HG03439 (cell line): ENCODE results near the gene HADHA.
"Not testable (repeated sequence)": the region's sequence is repeated elsewhere in the genome, so short reads cannot be mapped to it uniquely, and the experiment has no call there.

Experiments
- ATAC-seq: cut with Tn5 transposase; IDR thresholded peaks from one replicate; pipeline ENCODE4 v1.9.1; 2021; ENCODE audit warnings: mild to moderate bottlenecking, moderate library complexity; ENCODE audit not compliant: unreplicated experiment

Gene HADHA

DNA sequence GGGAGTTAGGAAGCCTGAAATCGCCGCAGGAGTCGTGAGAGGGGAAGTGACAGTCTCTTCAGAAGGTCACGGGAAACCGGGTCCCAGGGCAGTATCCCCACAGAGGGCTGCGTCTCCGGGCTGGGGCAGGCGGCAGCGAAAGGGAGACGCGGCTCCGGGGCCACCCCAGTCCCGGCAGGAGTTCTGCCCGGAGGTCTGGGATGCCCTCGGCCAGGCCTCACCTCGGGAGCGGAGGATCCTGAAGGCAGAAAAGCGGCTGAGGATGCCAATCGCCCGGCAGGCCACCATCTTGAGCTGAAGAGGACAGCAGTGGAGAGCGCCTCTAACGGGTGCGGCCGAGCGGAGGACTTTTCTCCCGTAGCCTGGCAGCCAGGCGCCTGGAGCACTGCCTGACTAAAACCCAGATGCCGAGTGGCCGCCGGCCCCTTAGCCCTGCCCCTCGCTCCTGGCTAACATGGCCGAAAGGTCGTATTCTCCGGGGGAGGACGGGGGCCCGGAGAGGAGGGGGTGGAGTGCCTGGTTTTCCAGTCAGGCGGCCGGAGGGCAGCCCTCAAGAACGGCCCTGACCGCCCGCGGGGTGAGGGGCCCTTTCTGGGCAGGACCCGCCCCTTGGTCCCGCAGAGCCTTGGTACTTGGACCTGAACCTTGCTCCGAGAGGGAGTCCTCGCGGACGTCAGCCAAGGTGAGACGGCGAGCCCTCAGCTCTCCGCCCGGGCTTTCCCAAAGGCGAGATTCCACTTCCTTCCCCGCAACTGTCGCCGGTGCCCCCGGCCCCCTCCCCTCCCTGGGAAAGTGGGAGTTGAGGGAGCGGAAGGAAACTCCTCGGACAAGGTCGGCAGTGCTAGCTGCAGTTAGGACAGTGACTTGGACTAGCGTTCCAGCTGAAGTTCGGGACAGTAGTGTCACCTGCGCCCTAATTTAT, at the start of gene HADHA, which contains the start of gene HADHB:
HADHA (minus strand) TSS at position 324 of the 922 bp plus-strand sequence; CDS start at position 288, 36 bp downstream.
HADHB (plus strand) TSS at position 631 of the 922 bp plus-strand sequence. CDS start 9,316 bp downstream, outside the sequence.
- peak; percentile 78 for ATAC-seq

DNA sequence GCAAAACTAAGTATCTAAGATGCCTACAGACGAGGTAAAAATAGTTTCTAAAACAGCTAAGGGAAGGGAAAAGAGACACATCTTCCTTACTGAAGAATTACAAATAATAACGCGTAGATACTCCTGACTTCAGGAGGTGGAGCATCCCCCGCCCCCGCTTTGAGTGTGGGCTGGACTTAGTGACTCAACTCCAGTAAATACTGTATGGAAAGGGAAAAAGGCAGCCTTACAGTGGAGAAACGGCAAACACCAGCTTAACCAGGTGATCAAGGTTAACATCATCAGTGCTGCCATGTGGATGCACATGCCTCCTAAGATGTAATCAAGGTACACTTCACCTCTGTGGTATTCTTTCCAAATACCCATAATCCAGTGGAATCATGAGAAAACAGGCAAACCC, 48.2 kb upstream of the HADHA start:
- ATAC-seq: no peak

DNA sequence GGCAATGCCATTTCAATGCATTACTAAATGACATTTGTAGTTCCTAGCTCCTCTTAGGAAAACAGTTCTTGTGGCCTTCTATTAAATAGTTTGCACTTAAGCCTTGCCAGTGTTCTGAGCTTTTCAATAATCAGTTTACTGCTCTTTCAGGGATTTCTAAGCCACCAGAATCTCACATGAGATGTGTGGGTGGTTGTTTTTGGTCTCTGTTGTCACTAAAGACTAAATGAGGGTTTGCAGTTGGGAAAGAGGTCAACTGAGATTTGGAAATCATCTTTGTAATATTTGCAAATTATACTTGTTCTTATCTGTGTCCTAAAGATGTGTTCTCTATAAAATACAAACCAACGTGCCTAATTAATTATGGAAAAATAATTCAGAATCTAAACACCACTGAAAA, 45.6 kb upstream of the HADHA start:
- no peak for ATAC-seq

DNA sequence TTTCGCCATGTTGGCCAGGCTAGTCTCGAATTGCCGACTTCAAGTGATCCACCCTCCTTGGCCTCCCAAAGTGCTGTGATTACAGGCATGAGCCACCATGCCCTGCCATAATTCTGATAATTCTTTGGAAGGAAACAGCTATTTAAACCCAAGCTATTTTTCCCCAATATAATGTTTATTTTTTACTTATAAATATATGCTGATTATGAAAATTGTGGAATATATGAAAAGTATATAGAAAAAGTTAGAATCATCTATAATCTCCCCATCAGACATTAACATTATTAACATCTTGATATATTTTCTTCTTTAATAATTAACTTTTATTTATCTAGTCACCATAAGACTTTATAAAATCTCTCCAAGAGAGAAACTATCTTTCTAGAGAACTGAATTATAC, 41.5 kb upstream of the HADHA start:
- no peak for ATAC-seq

DNA sequence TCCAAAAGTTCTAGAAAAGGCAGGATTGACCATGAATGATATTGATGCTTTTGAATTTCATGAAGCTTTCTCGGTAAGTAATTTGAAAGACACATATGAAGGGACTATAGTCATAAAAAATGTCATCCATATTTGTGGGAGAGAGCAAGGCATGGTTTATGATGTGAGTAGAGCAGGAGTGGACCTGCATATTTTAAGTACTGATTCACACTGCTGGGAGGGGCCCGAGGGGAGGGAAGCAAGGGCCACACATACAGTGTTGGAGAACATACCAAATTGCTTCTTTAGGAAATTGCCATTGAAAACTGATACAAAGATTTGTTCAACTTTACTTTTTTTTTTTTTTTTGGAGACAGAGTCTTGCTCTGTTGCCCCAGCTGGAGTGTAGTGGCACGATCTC, 39.7 kb upstream of the HADHA start:
- no peak for ATAC-seq

DNA sequence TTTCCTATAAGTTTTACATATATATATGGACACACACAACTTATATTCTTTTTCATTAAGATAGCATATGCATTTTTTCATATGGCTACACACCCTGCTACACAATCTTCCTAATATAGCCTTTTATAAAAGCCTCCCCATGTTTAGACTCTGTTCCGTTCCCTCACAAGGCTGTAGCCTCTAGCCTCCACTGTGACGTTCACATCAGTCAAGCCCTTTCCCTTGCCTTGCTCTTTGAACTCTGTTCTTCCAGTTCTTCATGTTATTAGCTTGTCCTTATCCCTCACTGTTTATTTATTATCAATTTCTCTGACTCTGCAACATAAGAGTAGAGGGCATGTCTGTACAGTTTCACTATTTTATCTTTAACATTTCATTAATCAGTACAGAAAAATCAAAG, 39.2 kb upstream of the HADHA start:
- ATAC-seq: no peak

DNA sequence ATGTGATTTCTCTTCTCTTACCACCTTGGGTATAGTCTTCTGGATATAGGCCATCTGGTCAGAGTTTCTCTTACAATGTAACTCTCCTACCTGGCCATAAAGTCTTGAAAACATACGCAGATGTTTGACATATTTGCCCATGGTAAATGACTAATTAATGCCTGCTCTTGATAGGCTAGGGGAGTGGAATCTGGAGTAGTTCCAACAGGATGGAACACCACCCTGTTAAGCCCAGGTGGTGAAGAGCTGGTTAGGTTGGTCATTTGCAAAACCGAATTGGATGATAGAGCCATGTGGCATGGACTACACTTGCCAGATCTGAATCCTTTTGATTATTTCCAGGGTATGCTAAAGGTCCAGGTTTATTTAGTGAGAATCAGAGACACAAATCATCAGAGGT, 36.8 kb upstream of the HADHA start:
- ATAC-seq: no peak

DNA sequence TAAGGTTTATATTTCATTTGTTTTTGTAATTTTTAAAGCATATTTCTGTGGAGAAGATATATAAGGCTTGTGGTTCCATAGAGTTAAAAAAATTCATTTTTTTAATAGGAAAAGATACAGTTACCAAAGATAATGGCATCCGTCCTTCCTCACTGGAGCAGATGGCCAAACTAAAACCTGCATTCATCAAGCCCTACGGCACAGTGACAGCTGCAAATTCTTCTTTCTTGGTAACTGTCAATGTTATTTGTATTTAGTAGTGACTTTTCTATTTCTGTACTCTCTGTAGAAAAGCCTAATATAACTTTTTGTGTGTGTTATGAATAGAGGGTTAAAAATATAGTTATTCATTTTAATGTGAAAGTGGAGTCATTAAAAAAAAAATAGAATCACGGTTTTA, 35.5 kb upstream of the HADHA start:
- no peak for ATAC-seq

DNA sequence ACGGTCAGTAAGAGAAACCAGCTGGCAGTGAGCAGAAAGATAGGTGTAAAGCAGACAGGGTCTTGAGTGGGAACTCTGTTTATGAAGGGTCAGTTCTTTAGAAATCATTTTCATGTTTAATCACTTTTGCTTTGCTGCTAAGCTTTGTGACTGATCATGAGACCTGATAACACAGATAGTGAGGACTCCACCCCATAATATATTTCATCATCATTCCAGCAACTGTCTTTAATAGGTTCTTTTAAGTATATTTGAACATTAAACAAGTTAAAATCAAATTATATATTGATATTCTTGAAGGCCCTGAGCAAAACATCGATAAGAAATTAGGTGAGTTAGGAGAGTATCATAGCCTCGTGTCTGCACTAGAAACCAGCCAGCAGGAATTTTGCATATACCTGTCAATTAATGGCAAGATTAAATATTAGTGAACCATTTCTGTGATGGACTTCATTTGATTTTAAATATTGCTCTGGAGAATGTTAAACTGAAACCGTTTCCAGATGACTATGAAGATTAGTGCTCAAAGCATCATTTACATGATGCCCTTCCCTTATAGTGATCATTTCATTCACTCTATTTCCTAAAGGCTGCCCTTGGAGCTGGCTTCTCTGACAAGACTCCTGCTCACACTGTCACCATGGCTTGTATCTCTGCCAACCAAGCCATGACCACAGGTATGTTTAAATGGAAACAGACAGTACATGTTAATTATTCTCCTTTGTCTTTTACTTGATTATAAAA, 32.2 kb upstream of the HADHA start:
- no peak for ATAC-seq

DNA sequence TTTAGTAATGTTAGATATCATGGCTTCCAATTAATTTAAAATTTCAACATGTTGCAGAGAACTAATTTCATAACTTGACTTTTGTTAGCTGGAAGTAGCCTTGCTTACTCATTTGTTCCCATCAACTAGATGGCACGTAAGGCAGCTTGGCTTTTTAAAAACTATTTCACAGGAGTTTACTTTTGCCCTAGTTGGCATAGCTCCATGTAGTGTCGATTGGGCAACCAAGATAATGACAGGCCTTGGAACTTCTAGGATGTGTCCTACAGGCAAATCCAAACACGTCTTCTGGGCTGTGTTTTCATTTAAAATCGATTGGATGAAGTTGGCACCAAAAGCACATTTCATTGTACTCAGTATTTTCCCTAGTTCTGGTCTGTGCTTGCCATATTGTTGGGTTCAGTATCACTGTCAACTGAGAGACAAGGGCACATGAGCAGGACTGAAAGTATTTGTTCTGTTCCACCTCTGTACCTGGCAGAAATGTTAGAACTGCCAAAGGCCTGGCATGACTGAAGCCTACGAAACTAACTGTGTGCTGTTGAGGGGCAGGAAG, 29.7 kb upstream of the HADHA start:
- no peak for ATAC-seq

DNA sequence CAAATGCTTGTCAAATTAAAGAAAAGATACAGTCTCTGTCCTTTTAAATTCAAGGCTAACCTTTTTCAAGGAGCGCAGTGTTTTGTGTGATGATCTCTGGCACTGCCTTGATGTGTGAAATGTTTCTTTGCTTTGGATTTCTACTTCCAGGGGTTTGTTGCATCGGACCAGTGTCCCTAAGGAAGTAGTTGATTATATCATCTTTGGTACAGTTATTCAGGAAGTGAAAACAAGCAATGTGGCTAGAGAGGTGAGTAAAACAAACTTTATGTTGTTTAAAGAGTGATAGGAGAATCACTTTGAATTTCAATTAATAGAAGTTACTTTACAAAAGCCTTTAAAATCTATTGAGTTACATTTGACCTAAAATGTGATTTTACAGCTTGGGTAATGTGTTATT, 29.1 kb upstream of the HADHA start:
- no peak for ATAC-seq

DNA sequence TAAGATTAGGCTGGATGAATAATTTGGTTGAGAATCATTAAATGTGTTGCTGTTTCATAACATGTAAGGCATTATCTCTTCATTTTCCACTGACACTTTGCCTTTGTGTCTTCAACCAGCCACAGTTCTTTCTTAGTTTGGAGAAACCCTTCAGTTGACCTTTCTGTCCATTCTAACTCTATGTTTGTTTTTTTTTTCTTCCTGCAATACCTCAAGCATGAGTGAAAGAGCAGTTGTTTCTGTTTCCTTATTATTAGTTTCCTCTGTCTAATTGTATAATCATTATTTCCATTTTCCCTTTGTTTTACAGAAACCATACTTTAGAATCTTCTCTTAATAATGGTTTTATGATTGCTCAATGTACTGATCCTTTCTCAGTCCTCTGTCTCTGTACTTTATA, 25.9 kb upstream of the HADHA start:
- ATAC-seq: no peak

DNA sequence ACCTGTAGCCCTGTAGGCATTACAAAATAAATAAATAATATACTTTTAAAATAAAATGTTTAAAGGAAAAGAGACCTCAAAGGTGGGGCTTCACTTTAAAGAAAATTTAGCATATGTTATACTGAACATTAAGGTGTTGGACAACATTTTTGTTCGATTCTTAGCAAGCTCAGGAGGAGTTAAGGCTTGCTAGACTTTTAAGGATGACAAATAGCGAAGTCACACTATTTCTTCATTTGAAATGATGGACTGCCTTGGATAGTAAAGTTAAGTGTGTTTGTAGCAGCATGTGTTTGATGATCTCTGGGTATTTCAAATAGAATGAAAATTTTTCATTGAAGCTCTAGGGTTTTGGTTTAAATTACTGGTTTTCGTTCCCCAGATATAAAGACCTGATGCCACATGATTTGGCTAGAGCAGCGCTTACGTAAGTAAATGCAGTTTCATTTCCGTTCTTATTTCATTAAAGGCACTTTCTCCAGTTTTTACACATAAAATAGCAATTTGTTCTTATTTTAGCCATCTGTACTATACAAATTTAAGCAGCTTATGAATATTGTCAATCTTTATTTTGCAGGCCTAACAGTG, 25.2 kb upstream of the HADHA start:
- ATAC-seq: no peak

DNA sequence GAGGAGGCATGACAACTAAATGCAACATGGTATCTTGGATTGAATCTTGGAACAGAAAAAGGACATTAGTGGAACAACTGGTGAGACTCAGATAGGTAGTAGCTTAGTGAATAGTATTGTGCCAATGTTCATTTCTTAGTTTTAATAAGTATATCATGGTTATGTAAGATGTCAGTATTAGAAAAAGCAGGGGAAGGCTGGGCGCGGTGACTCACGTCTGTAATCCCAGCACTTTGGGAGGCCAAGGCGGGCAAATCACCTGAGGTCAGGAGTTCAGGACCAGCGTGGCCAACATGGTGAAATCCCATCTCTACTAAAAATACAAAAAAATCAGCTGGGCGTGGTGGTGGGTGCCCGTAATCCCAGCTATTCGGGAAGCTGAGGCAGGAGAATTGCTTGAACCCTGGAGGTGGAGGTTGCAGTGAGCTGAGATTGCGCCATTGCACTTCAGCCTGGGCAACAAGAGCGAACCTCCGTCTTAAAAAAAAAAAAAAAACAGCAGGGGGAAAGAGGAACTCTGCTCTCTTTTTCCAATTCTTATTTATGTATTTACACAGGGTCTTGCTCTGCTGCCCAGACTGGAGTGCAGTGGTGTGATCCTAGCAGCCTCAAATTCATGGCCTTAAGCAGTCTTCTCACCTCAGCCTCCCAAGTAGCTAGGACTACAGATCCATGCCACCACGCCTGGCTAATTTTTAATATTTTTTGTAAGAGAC, 24.4 kb upstream of the HADHA start:
- ATAC-seq: not testable (repeated sequence)

DNA sequence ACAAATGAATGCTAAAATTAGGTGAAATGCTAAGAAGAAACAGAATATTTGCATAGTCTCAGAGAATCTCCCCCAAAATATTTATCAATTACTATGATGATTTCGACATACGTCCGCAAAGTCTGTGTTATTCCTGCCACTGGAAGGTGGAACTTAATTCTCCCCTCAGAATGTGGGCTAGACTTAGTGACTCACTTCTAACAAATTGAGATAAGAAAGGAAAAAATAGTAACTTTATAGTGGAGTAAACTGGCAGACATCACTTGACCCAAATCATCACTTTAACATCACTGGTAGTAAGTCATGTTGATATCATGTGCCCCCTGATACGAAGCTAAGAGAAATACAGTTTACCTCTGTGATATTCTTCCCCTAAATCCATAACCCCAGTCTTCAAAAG, 23.8 kb upstream of the HADHA start:
- ATAC-seq: no peak

DNA sequence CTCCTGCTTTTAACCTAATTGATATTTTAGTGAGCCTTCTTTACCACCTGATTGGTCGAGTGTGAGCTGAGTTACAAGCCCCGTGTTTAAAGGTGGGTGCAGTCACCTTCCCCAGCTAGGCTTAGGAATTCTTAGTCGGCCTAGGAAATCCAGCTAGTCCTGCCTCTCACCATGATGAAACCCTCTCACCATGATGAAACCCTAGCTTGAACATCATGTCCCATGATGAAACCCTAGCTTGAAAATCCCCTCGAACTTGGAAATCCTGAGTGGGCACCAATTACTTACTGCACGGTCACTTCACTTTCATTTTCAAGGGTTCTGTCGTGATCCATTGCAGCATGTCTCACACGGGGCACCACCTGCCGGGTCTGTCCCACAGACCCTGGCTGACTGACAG, 14.4 kb upstream of the HADHA start:
- ATAC-seq: not testable (repeated sequence)

DNA sequence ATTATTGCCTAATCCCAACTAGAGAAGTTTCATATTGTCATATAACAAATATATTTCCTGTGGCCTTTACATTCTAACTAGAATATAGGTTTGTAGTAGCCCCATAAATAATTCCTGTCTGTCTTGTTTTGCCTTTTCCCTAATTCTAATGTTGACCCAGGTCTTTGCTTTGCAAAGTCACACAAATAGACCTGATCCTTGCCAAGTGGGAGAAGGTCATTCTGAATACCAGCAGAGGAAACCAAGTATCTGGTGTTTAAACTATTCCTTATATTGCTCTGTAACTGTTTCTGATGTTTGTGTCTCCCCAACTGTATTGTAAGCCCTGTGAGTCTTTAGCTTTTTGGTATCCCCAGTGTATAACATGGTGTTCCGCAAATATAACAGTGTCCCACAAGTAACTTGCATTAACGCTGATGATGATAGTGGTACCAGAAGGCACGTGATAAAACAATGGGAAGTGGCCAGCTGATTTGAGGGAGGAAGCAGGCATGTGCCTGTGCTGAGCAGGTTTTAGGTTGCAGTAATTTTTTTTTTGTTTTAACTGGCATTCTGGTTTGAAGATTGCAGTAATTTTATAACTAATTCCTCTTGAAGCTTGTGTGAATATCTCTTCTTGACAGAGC, 11.4 kb upstream of the HADHA start:
- ATAC-seq: no peak

DNA sequence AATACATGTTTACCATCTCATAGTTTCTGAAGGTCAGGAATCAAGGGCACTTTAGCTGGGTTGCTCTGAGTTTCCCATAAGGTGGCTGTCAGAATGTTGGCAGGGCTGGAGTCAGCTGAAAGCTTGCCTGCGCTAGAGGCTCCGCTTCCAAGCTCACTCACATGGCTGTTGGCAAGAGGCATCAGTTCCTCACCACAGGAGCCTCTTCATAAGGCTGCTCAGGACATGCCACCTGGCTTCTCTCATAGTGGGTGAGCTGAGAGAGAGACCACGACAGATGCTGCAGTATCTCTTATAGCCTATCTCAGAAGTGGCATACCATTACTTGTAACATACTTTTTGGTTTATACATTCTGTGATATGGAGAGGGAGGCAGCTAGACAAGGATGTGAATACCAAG, 7.5 kb upstream of the HADHA start:
- ATAC-seq: no peak

DNA sequence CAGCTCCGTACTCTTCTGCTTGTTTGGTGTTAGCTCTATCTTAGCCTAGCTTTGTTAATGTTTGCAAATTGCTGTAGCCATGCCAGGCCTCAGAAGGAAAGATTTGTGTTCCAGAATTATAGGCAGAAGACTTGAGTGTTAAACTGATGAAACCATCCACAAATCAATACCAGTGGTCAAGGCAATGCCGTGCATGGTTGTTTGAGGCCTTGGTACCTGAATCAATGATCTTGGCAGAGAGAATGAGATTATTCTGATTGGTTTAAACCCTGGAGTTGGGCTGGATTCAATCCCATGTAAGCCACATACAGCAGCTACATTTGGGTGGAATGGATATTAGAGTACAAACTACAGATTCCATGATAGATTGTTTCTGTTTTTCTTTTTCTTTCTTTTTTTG, 5.2 kb upstream of the HADHA start:
- ATAC-seq: no peak

DNA sequence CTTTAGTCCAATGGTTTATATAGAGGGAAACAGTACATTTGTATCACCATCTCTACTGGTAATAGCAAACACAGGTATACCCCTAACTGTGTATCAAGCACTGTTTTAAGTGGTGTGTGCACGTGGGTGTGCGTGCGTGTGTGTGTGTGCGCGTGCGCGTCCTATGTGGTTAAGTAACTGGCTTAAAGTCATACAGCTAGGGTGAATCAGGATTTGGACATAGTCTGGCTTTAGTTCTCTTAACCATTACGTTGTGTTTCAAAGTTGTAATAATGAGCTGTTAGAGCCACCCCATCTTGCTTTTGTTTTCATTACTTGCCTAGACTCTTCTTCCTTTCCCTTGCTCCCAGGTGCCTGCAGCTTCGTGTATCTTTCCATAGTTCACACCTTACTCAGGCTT, 2.4 kb upstream of the HADHA start:
- no peak for ATAC-seq
